Skeletal muscle tissue (tissue), 4 donors: ENCODE measurements around the gene EIF4G3. TPM values are rescaled to one million over a fixed set of nuclear protein-coding genes. Genes with fewer than 3 reads are reported as not detected.

Source experiments
- H3K27ac ChIP-seq: one replicate; pipeline ENCODE4 v1.7.0; 2013; ENCODE audit warnings: mild to moderate bottlenecking, low read depth, low read length, inconsistent platforms
- H3K27me3 ChIP-seq, 3 donors: one replicate each; pipeline ENCODE4 v1.7.0; 2013; ENCODE audit warnings: low read length in 3 of 3; ENCODE audit not compliant: control insufficient read depth in 3 of 3, insufficient read depth in 3 of 3
- H3K36me3 ChIP-seq, 3 donors: one replicate each; pipeline ENCODE4 v1.7.0; 2013; ENCODE audit warnings: low read length in 3 of 3; ENCODE audit not compliant: control insufficient read depth in 3 of 3, insufficient read depth in 3 of 3
- H3K4me1 ChIP-seq, 3 donors: one replicate each; pipeline ENCODE4 v1.7.0; 2013; ENCODE audit warnings: low read length in 3 of 3, mild to moderate bottlenecking in 3 of 3; ENCODE audit not compliant: control insufficient read depth in 3 of 3, insufficient read depth in 3 of 3
- H3K4me3 ChIP-seq, 3 donors: one replicate each; pipeline ENCODE4 v1.7.0; 2013; ENCODE audit warnings: low read length in 3 of 3
- H3K9ac ChIP-seq, 3 donors: one replicate each; pipeline ENCODE4 v1.7.0; 2013; ENCODE audit warnings: low read length in 3 of 3, mild to moderate bottlenecking in 3 of 3, moderate library complexity in 2 of 3, low read depth in 1 of 3
- H3K9me3 ChIP-seq, 3 donors: one replicate each; pipeline ENCODE4 v1.7.0; 2013; ENCODE audit warnings: low read length in 3 of 3; ENCODE audit not compliant: control insufficient read depth in 3 of 3
- total RNA-seq: library from RNA; depleted of rRNA; stranded (reverse); fragments of >200 nt; gene quantifications from one replicate; pipeline ENCODE4 v1.2.3, GENCODE V29; 2014
- donor health status: Osteomylitis.

The EIF4G3 gene
- total RNA-seq, 1 donor from 2014 or later: 23.5 TPM

GRCh38 chr1:21157054-21157453, 19.6 kb downstream of the EIF4G3 start:
- peaks cover 0 to 2% (median 2%) of the 10 kb centered on the region in 3 donors for H3K36me3 ChIP-seq
- no peaks in the 10 kb centered on the region for H3K9me3 ChIP-seq
- H3K9ac ChIP-seq: no peak overlapping the region
- H3K27me3 ChIP-seq: no peaks in the 10 kb centered on the region
- peaks cover 0 to 12% (median 4%) of the 10 kb centered on the region in 3 donors for H3K4me1 ChIP-seq
- H3K4me3 ChIP-seq: no peak overlapping the region
- H3K27ac ChIP-seq: no peak overlapping the region

GRCh38 chr1:21156019-21156418, 20.7 kb downstream of the EIF4G3 start:
- H3K9ac ChIP-seq: no peak overlapping the region
- H3K9me3 ChIP-seq: no peaks in the 10 kb centered on the region
- peaks cover 0 to 17% (median 0%) of the 10 kb centered on the region in 3 donors for H3K4me1 ChIP-seq
- no peak overlapping the region for H3K4me3 ChIP-seq
- H3K36me3 ChIP-seq: no peaks in the 10 kb centered on the region
- H3K27ac ChIP-seq: no peak overlapping the region
- H3K27me3 ChIP-seq: no peaks in the 10 kb centered on the region

GRCh38 chr1:21154717-21155116, 22.0 kb downstream of the EIF4G3 start:
- H3K9me3 ChIP-seq: no peaks in the 10 kb centered on the region
- H3K36me3 ChIP-seq: no peaks in the 10 kb centered on the region
- H3K9ac ChIP-seq: no peak overlapping the region
- H3K27ac ChIP-seq: no peak overlapping the region
- no peaks in the 10 kb centered on the region for H3K27me3 ChIP-seq
- H3K4me1 ChIP-seq: peaks cover 6 to 21% (median 6%) of the 10 kb centered on the region in 3 donors
- H3K4me3 ChIP-seq: no peak overlapping the region

GRCh38 chr1:21153388-21153787, 23.3 kb downstream of the EIF4G3 start:
- Histone ChIP-seq H3K27me3 (no peaks in the 10 kb centered on the region), H3K27ac (no peak overlapping the region), H3K9me3 (no peaks in the 10 kb centered on the region), H3K9ac (no peak overlapping the region), H3K4me3 (no peak overlapping the region), H3K4me1 (peaks cover 12 to 26% (median 12%) of the 10 kb centered on the region in 3 donors), H3K36me3 (no peaks in the 10 kb centered on the region)

GRCh38 chr1:21152423-21153100, 24.1 kb downstream of the EIF4G3 start:
- H3K4me3 ChIP-seq: no peak overlapping the region
- no peaks in the 10 kb centered on the region for H3K36me3 ChIP-seq
- H3K9me3 ChIP-seq: no peaks in the 10 kb centered on the region
- peaks cover 12 to 26% (median 12%) of the 10 kb centered on the region in 3 donors for H3K4me1 ChIP-seq
- H3K27ac ChIP-seq: peak overlapping the region; percentile 42
- no peak overlapping the region for H3K9ac ChIP-seq
- no peaks in the 10 kb centered on the region for H3K27me3 ChIP-seq

GRCh38 chr1:21149855-21150432, 26.8 kb downstream of the EIF4G3 start:
- peak overlapping the region in 1 of 3 donors; percentile 8 for H3K9ac ChIP-seq
- H3K36me3 ChIP-seq: peaks cover 0 to 4% (median 0%) of the 10 kb centered on the region in 3 donors

GRCh38 chr1:21149430-21149854, 27.3 kb downstream of the EIF4G3 start:
- H3K27me3 ChIP-seq: no peaks in the 10 kb centered on the region
- peak overlapping the region in 1 of 3 donors; percentile 26 for H3K4me3 ChIP-seq
- peaks cover 12 to 26% (median 12%) of the 10 kb centered on the region in 3 donors for H3K4me1 ChIP-seq
- H3K27ac ChIP-seq: peak overlapping the region; percentile 46
- no peaks in the 10 kb centered on the region for H3K9me3 ChIP-seq
- peaks cover 0 to 4% (median 0%) of the 10 kb centered on the region in 3 donors for H3K36me3 ChIP-seq
- no peak overlapping the region for H3K9ac ChIP-seq

More at GRCh38 chr1:21149855-21150432, 26.8 kb downstream of the EIF4G3 start:
- Histone ChIP-seq H3K4me1 (peaks cover 12 to 26% (median 12%) of the 10 kb centered on the region in 3 donors), H3K27ac (peak overlapping the region; percentile 46), H3K27me3 (no peaks in the 10 kb centered on the region), H3K4me3 (peak overlapping the region in 2 of 3 donors; percentile 4 to 26), H3K9me3 (no peaks in the 10 kb centered on the region)

GRCh38 chr1:21143752-21144151, 32.9 kb downstream of the EIF4G3 start:
- H3K27ac ChIP-seq: no peak overlapping the region
- no peak overlapping the region for H3K4me3 ChIP-seq
- H3K9ac ChIP-seq: no peak overlapping the region
- H3K36me3 ChIP-seq: peaks cover 0 to 6% (median 0%) of the 10 kb centered on the region in 3 donors
- no peaks in the 10 kb centered on the region for H3K9me3 ChIP-seq
- no peaks in the 10 kb centered on the region for H3K27me3 ChIP-seq
- H3K4me1 ChIP-seq: peaks cover 0 to 5% (median 4%) of the 10 kb centered on the region in 3 donors

GRCh38 chr1:21143138-21143537, 33.6 kb downstream of the EIF4G3 start:
- no peak overlapping the region for H3K4me3 ChIP-seq

GRCh38 chr1:21141030-21141429, 35.7 kb downstream of the EIF4G3 start:
- Histone ChIP-seq H3K9ac (no peak overlapping the region), H3K27ac (no peak overlapping the region), H3K4me1 (peaks cover 0 to 5% (median 4%) of the 10 kb centered on the region in 3 donors), H3K9me3 (no peaks in the 10 kb centered on the region), H3K27me3 (no peaks in the 10 kb centered on the region), H3K4me3 (no peak overlapping the region), H3K36me3 (peaks cover 0 to 8% (median 2%) of the 10 kb centered on the region in 3 donors)

More at GRCh38 chr1:21143138-21143537, 33.6 kb downstream of the EIF4G3 start:
- Histone ChIP-seq H3K27me3 (no peaks in the 10 kb centered on the region), H3K36me3 (peaks cover 0 to 6% (median 0%) of the 10 kb centered on the region in 3 donors), H3K27ac (no peak overlapping the region), H3K9me3 (no peaks in the 10 kb centered on the region), H3K9ac (no peak overlapping the region), H3K4me1 (peaks cover 0 to 5% (median 4%) of the 10 kb centered on the region in 3 donors)
